ENCODE data around the gene XRCC1. TPM values are rescaled to one million over a fixed set of nuclear protein-coding genes. Genes with fewer than 3 reads are reported as not detected.
"Not testable (repeated sequence)": the region's sequence is repeated elsewhere in the genome, so short reads cannot be mapped to it uniquely, and the experiment has no call there.

The XRCC1 gene
- total RNA-seq, 1 experiment from 2014 or later = 59.7 TPM

GRCh38 chr19:43522929-43523328, 52.4 kb downstream of the XRCC1 start:
- no peak for DNase-seq (ENCODE audit: low spot score)

GRCh38 chr19:43519436-43520088, 55.8 kb downstream of the XRCC1 start:
- peak; percentile 94 for DNase-seq (ENCODE audit: low spot score)

- DNase-seq (ENCODE audit: low spot score) = no peak
Observed at GRCh38 chr19:43518051-43518450, 57.3 kb downstream of the XRCC1 start.

- not testable (repeated sequence) for DNase-seq (ENCODE audit: low spot score)
Observed at GRCh38 chr19:43512399-43512798, 62.9 kb downstream of the XRCC1 start.

- DNase-seq (ENCODE audit: low spot score) = no peak
Observed at GRCh38 chr19:43511324-43511723, 64.0 kb downstream of the XRCC1 start.

- DNase-seq (ENCODE audit: low spot score) = no peak
Observed at GRCh38 chr19:43510713-43511112, 64.6 kb downstream of the XRCC1 start.

GRCh38 chr19:43507880-43508279, 67.4 kb downstream of the XRCC1 start:
- no peak for DNase-seq (ENCODE audit: low spot score)

- DNase-seq (ENCODE audit: low spot score) = no peak
Observed at GRCh38 chr19:43506629-43507028, 68.7 kb downstream of the XRCC1 start.

GRCh38 chr19:43505941-43506340, 69.4 kb downstream of the XRCC1 start:
- DNase-seq (ENCODE audit: low spot score) = no peak

GRCh38 chr19:43505186-43505456, 70.2 kb downstream of the XRCC1 start:
- no peak for DNase-seq (ENCODE audit: low spot score)

GRCh38 chr19:43504426-43505185, 70.7 kb downstream of the XRCC1 start, which contains the start of gene PHLDB3:
TSS of gene PHLDB3 (minus strand) at chr19:43504746. CDS start at chr19:43504118, 628 bp downstream.
- DNase-seq (ENCODE audit: low spot score) = peak; percentile 72

- peak; percentile 98 for DNase-seq (ENCODE audit: low spot score)
Observed at GRCh38 chr19:43503501-43504425, 71.6 kb downstream of the XRCC1 start.

GRCh38 chr19:43502419-43502976, 72.8 kb downstream of the XRCC1 start:
- no peak for DNase-seq (ENCODE audit: low spot score)

- no peak for DNase-seq (ENCODE audit: low spot score)
Observed at GRCh38 chr19:43501661-43502418, 73.5 kb downstream of the XRCC1 start.

- peak; percentile 41 for DNase-seq (ENCODE audit: low spot score)
Observed at GRCh38 chr19:43499042-43499441, 76.3 kb downstream of the XRCC1 start.

GRCh38 chr19:43498233-43498842, 77.0 kb downstream of the XRCC1 start:
- no peak for DNase-seq (ENCODE audit: low spot score)

- no peak for DNase-seq (ENCODE audit: low spot score)
Observed at GRCh38 chr19:43496960-43497359, 78.4 kb downstream of the XRCC1 start.

GRCh38 chr19:43495082-43495481, 80.2 kb downstream of the XRCC1 start:
- no peak for DNase-seq (ENCODE audit: low spot score)
